AG04449 (cell line): ENCODE results near the gene TMEM163.
A peak's percentile ranks its signal among the peaks of the same experiment; 100 is the strongest.

Source experiments
- CTCF ChIA-PET: fragments of 350-600 bp; formaldehyde crosslinking; extraction: SDS; loops from one replicate; lab custom pipeline; 2021; ENCODE audit warnings: antibody characterized with exemption; lab: Yijun Ruan, JAX
- POLR2A ChIA-PET: fragments of 400-600, 350-600 bp; formaldehyde crosslinking; extraction: SDS; loops from one replicate; lab custom pipeline; 2020; ENCODE audit warnings: antibody characterized with exemption, inconsistent platforms; lab: Yijun Ruan, JAX
- DNase-seq: peaks from one replicate; pipeline ENCODE4 v3.0.0-alpha.2; 2010; ENCODE audit warnings: low read depth, low spot score
- H3K4me3 ChIP-seq: 2 replicates; pipeline ENCODE4 v1.5.1; 2011; ENCODE audit warnings: low read depth, mild to moderate bottlenecking, control low read depth, low read length
- TF ChIP-seq, protein P1 (sequence below): IDR thresholded peaks from one replicate; pipeline ENCODE4 v1.5.1; 2011; ENCODE audit warnings: mild to moderate bottlenecking, moderate library complexity, low read length, control low read depth, inconsistent platforms; ENCODE audit not compliant: insufficient read depth; ENCODE audit errors: missing control alignments

Gene TMEM163

DNA sequence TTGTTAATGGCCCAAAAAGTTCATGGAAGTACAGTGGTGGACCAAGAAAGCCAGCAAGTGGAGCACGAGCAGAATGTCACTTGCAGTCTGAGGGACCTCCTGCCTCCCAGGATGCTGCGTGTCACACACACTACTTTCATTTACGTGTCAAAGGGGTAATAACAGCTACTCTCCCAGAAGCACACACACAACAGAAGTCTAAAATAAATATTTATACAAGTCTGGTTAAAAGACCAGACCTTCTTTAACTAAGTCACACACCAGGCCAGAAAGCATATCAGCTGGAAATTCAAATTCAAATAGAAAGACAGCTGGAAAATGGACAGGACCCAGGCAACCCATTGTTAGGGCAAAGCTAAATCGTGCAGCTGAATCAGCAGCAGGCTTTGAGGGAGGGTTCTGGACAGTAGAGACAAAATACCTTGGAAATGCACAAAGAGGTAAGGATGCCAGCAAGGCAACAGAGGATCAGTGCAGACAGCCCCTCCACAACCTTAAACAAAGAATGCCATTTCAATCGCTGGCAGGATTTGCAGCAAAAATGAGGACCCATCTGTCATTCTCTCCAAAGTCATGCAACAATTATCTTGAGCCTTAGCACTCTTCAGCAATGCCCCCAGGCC, 160.5 kb downstream of the TMEM163 start:
- POLR2A ChIA-PET = no interaction called here
- no peak overlapping the region for H3K4me3 ChIP-seq
- CTCF ChIA-PET = no interaction called here
- DNase-seq = no peak
- TF ChIP-seq, protein P1, sequence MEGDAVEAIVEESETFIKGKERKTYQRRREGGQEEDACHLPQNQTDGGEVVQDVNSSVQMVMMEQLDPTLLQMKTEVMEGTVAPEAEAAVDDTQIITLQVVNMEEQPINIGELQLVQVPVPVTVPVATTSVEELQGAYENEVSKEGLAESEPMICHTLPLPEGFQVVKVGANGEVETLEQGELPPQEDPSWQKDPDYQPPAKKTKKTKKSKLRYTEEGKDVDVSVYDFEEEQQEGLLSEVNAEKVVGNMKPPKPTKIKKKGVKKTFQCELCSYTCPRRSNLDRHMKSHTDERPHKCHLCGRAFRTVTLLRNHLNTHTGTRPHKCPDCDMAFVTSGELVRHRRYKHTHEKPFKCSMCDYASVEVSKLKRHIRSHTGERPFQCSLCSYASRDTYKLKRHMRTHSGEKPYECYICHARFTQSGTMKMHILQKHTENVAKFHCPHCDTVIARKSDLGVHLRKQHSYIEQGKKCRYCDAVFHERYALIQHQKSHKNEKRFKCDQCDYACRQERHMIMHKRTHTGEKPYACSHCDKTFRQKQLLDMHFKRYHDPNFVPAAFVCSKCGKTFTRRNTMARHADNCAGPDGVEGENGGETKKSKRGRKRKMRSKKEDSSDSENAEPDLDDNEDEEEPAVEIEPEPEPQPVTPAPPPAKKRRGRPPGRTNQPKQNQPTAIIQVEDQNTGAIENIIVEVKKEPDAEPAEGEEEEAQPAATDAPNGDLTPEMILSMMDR = no peak

DNA sequence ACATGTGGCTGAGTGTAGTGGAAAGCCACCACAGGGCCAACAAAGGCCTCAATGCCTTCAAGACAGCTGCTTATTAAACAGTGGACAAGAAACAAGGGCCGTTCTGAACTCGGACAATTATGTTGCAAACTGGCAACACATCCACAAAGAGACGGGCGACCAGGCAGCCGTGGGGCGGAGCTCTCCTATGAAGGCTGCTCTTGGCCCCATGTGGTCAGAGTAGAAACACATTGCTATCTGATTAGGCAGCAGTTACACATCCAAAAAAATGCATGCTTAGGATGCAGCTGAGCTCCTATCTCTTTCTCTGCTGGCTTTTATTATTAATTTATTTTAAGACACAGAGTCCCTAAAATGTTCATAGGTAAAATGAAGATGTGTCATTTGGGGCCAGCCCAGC, 163.4 kb downstream of the TMEM163 start:
- no peak for DNase-seq
- no peak overlapping the region for H3K4me3 ChIP-seq
- CTCF ChIA-PET = no interaction called here
- POLR2A ChIA-PET = no interaction called here
- TF ChIP-seq, protein P1 = no peak

DNA sequence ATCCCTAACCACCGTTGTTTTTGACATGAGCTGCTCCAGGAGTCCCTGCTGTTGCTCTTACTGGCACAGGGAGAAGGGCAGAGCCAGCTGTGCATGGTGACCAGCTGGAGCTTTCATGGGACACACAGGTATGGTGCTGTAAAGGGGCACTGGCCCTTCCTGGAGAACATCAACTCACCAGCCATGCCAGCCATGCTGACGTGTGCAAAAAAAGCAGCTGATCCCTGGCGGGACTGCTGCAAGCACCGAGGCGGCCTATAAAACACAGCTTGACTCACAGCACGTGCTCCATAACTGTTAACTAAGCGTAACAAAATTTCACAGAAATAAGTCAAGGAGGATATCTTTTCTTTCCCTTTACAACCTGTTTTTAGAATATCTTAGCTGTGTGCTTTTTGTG, 165.1 kb downstream of the TMEM163 start:
- DNase-seq = no peak
- POLR2A ChIA-PET = no interaction called here
- TF ChIP-seq, protein P1 = no peak
- H3K4me3 ChIP-seq = no peak overlapping the region
- CTCF ChIA-PET = interaction anchor here (1.0 kb wide), 1 partner anchor 34 kb away, joined by 3 read pairs; no protein-coding TSS in a partner anchor

DNA sequence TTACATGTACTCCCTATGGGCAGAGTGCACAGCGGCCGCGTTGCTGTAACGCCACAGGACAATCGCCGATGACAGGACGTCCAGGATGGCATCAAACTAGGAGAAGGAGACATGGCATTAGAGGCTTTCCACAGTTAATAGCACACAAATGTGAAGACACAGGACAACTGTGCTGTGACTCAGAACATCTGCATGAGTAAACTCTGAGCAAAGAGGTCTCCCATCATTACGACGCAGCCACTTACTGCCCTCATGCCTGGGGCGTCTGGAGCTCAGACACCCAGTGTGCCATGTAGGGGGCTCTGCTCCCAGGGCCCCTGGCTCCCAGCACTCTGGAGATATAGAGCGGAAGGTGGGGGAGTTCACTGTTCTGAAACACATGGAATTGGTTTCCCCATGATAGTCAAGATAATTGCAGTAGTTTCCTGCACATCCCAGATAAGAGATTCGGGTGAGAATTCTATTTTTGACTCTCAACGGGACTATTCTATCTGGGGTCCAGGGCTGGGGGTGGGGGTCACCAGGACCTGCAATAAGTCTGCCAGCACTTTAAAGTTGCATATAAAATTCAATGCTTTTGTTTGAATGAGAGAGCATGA, 168.1 kb downstream of the TMEM163 start:
- TF ChIP-seq, protein P1 = no peak
- no peak overlapping the region for H3K4me3 ChIP-seq
- CTCF ChIA-PET = no interaction called here
- POLR2A ChIA-PET = no interaction called here
- no peak for DNase-seq

DNA sequence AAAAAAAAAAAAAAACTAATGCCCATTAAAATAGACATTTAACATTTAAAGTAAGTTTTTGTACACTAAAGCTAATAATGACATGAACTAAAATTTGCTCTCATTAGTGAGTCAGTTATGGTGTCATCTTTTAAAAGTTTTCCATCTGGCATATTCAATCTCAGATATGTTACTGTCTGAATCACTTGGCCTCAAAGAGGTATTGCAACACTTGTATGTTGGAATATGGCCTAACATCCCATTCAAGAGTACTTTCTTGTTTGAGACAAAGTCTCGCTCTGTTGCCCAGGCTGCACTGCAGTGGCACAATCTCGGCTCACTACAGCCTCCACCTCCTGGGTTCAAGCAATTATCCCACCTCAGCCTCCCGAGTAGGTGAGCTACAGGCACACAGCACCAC, 169.7 kb downstream of the TMEM163 start:
- peak; percentile 2 for DNase-seq
- no peak overlapping the region for H3K4me3 ChIP-seq
- ChIA-PET CTCF (no interaction called here), POLR2A (no interaction called here)
- TF ChIP-seq, protein P1 = no peak

DNA sequence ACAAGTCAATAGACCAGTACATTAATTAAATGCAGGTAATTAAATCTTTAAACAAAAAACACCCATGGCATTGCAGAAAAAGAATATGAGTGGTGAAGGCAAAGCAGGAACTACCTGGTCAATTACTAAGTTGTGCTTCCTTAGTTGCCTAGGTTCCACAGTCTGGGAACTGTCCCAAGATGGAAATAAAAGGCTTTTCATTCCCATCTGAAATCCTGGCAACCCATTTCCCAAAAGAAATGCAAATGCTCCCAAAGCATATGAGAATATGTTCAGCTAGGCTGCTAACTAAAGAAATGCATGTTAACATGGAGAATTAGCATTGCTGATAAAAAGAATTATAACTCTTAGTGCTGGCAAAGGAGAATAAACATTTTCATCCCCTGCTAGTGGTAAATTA, 177.8 kb downstream of the TMEM163 start:
- CTCF ChIA-PET = no interaction called here
- TF ChIP-seq, protein P1 = no peak
- POLR2A ChIA-PET = no interaction called here
- H3K4me3 ChIP-seq = no peak overlapping the region
- DNase-seq = no peak
